ENCODE results near the gene ARHGEF26.

ARHGEF26 gene

GRCh38 chr3:154252759-154253638 is 131.8 kb downstream of the ARHGEF26 start:
- DNase-seq (ENCODE audit: low read depth): peak; percentile 81

DNA sequence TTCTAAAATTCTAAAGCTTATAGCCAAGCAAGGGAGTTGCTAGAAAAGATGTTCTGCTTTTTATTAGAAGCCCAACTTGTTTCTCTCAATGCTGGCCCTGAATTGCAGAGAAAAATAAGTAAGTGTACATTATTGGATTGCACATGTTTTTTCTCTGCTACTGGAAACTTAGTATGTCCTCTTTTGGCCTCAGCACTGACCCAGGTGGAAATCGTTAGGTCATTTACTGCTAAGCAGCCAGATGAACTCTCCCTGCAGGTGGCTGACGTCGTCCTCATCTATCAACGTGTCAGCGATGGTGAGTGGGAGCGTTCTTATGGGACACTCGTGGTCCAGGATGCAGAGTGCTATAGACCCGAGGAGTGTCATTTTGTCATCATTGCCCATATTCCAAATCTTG is 133.3 kb downstream of the ARHGEF26 start:
- no peak for DNase-seq (ENCODE audit: low read depth)

GRCh38 chr3:154273381-154273780 is 152.2 kb downstream of the ARHGEF26 start:
- no peak for DNase-seq (ENCODE audit: low read depth)

- DNase-seq (ENCODE audit: low read depth): no peak
These were observed 153.2 kb downstream of the ARHGEF26 start for GRCh38 chr3:154274348-154274747.

DNA sequence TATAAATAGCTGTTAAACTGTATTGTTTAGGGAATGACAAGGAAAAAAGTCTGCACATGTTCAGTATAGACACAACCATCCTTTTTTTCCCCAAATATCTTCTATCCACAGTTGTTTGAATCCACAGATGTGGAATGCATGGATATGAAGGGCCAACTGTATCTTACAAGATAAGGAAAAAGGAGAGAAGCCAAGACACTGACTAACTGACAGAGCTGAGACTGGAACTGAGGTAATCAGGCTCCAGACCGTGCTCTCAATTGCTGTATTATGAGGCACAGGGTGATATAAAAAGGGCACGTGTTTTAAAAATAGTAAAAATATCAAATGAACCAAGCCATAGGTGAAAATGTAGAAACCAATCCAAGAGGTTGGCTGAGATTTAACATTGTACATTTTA is 154.1 kb downstream of the ARHGEF26 start:
- DNase-seq (ENCODE audit: low read depth): no peak

- DNase-seq (ENCODE audit: low read depth): no peak
These were observed 154.8 kb downstream of the ARHGEF26 start for GRCh38 chr3:154275965-154276364.

DNA sequence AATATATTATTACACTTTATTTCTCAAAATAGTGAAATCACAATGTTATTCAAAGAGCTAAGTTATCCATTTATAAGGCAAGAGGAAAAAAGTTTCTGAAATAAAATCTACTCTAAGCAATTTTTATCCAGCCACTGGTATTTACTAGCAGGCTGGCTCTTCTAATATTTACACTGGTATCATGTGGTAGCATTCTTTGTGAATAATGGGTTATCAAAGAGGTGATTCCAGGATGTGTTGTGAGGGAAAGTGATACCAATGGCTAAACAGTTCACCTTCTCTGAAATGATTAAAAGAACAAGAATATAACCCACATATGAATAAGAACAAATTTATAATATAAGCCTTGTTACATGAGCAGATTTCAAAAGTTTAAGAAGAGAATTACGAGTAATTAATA is 159.0 kb downstream of the ARHGEF26 start:
- no peak for DNase-seq (ENCODE audit: low read depth)

GRCh38 chr3:154285221-154285620 is 164.0 kb downstream of the ARHGEF26 start:
- no peak for DNase-seq (ENCODE audit: low read depth)

GRCh38 chr3:154290187-154290586 is 169.0 kb downstream of the ARHGEF26 start:
- no peak for DNase-seq (ENCODE audit: low read depth)

GRCh38 chr3:154294016-154294415 is 172.8 kb downstream of the ARHGEF26 start:
- no peak for DNase-seq (ENCODE audit: low read depth)

GRCh38 chr3:154301561-154301960 is 180.4 kb downstream of the ARHGEF26 start:
- no peak for DNase-seq (ENCODE audit: low read depth)

DNA sequence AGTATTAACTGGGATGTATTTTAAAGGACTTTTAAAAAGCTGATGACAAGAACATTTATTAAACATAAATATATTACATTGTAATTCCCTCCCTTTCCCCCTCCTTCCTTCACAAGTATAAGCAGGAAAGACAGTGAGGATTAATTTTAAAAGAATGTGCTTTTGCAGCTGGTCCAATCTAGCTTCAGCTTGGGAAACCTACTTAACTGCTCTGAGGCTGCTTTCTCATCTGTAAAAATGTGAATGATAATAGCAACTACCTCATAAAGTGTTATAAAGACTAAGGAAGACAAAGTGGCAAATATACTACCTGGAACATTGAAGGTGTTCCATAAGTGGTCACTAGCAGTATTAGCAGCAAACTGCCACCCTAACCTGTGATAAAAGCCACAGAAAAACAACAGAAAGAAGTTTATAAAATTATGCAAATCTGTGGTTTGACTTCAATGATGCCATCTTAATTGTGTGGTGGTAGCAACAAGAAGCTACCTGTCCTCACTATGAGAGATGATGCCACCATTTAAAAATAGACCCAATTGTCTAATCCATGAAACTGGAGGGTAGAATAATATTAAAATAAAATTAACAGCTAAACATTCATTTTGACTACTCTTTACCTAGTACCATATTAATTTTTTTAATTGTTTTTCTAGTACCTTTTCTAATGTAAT is 183.1 kb downstream of the ARHGEF26 start:
- peak; percentile 50 for DNase-seq (ENCODE audit: low read depth)

- no peak for DNase-seq (ENCODE audit: low read depth)
These were observed 183.7 kb downstream of the ARHGEF26 start for GRCh38 chr3:154304936-154305335.

DNA sequence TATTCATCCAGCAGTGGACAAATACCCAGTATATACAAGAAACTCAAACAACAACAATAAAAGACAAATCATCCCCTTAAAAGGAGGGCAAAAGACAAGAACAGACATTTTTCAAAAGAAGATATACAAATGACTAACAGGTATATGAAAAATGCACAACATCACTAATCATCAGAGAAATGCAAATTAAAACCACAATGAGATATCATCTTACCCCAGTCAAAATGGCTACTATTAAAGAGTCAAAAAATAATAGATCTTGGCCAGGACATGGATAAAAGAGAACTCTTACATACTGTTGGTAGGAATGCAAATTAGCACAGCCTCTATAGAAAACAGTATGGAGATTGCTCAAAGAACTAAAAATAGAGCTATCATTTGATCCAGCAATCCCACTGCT is 186.2 kb downstream of the ARHGEF26 start:
- peak; percentile 1 for DNase-seq (ENCODE audit: low read depth)

Data from EH (cell line).